ENCODE results near the gene PRDX1.

GRCh38 chr1:45518910-45519309 lies 2.8 kb downstream of the PRDX1 start:
- TF ChIP-seq CTCF (IDR thresholded peaks at IDR 0.05) (no peak), POLR2A (IDR thresholded peaks at IDR 0.05) (no peak)
